ENCODE data around the gene FBLN1. TPM values are rescaled to one million over a fixed set of nuclear protein-coding genes. Genes with fewer than 3 reads are reported as not detected.
"Not testable (repeated sequence)": the region's sequence is repeated elsewhere in the genome, so short reads cannot be mapped to it uniquely, and the experiment has no call there.

FBLN1 gene
- total and polyA plus RNA-seq, 9 donors = 93.4 to 235 (median 155) TPM

DNA sequence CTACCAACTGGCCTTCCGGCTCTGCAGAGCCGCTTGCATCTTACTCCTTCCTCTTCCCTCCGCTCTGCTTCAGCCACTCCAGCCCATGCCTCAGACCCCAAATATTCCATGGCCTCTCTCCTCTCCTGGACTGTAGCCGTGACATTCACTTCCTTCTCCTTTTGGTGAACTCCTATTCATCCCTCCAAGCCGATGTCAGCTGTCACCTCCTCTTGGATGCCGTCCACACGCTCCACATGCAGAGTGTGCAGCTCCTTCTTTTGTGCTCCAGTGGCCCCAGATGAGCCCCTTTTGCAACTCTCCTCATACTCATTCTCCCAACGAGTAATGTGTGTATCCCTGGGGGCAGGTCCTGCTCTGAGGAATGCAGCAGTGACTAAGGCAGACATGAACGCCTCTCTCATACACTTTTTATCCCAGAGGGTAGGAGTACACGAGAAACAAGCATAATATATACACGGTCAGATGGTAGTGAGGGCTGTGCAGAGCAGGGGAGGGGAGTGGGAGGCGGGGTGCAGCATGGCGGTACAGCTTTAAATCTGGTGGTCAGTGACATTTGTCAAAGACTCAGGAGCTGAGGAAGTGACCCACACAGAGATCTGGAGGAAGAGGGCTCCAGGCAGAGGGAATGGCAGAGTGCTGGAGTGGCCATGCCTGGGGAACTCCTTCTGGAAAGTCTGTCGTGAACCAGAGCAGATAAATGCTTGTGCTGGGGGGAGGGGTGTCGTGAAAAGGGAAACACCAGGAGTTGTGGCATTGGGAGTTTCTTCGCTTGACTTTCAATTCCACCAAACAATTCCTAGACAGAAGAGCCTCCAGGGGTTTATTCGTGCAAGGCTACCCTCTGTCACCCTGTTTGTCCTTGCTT, 85.2 kb downstream of the FBLN1 start:
- 75% methylated on average over 10 of the region's 17 CpGs for WGBS (ENCODE audit: insufficient coverage)
- DNase-seq = no peak
- Histone ChIP-seq H3K4me3 (ENCODE audit: low read length) (no peak overlapping the region), H3K27me3 (ENCODE audit: control insufficient read depth, insufficient read depth, low read length) (no peaks in the 10 kb centered on the region), H3K27ac (ENCODE audit: low read length) (no peak overlapping the region), H3K36me3 (ENCODE audit: control insufficient read depth, insufficient read depth, low read length) (peaks cover 7% of the 10 kb centered on the region), H3K9me3 (replicated peaks; ENCODE audit: control insufficient read depth, low read depth, low read length) (no peaks in the 10 kb centered on the region), H3K4me1 (ENCODE audit: control insufficient read depth, insufficient read depth, low read length) (peaks cover 13% of the 10 kb centered on the region)

DNA sequence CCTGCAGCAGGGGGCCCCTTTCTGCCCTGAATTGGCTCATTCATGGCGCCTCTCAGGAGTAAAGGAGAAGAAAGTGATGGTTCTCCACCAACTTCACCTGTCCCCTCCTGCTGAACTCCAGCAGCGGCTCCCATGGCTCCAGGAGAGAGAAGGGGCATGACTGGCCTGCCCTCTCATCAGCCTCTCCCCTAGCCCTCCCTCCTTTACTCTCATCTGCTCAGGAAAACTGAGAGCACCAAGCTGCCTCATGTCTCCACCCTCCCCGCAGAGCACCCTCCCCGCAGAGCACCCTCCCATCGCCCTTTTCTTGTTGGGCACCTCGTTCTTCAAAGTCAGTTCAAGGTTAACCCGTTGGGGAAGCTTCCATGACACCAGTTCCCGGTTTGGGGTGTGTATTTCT, 86.9 kb downstream of the FBLN1 start:
- no peak for DNase-seq
- no peaks in the 10 kb centered on the region for H3K27me3 ChIP-seq (ENCODE audit: control insufficient read depth, insufficient read depth, low read length)
- H3K36me3 ChIP-seq (ENCODE audit: control insufficient read depth, insufficient read depth, low read length) = peaks cover 13% of the 10 kb centered on the region
- no peak overlapping the region for H3K27ac ChIP-seq (ENCODE audit: low read length)
- H3K4me3 ChIP-seq (ENCODE audit: low read length) = no peak overlapping the region
- 80% methylated on average over 7 of the region's 8 CpGs for WGBS (ENCODE audit: insufficient coverage)
- H3K9me3 ChIP-seq (replicated peaks; ENCODE audit: control insufficient read depth, low read depth, low read length) = no peaks in the 10 kb centered on the region
- peaks cover 9% of the 10 kb centered on the region for H3K4me1 ChIP-seq (ENCODE audit: control insufficient read depth, insufficient read depth, low read length)

GRCh38 chr22:45590262-45590661, 87.6 kb downstream of the FBLN1 start:
- 83% methylated on average over 13 of the region's 13 CpGs for WGBS (ENCODE audit: insufficient coverage)
- peaks cover 7% of the 10 kb centered on the region for H3K4me1 ChIP-seq (ENCODE audit: control insufficient read depth, insufficient read depth, low read length)
- H3K9me3 ChIP-seq (replicated peaks; ENCODE audit: control insufficient read depth, low read depth, low read length) = no peaks in the 10 kb centered on the region
- H3K36me3 ChIP-seq (ENCODE audit: control insufficient read depth, insufficient read depth, low read length) = peaks cover 13% of the 10 kb centered on the region
- H3K27ac ChIP-seq (ENCODE audit: low read length) = no peak overlapping the region
- no peaks in the 10 kb centered on the region for H3K27me3 ChIP-seq (ENCODE audit: control insufficient read depth, insufficient read depth, low read length)
- H3K4me3 ChIP-seq (ENCODE audit: low read length) = no peak overlapping the region
- DNase-seq = no peak

GRCh38 chr22:45591633-45592213, 89.0 kb downstream of the FBLN1 start:
- not testable (repeated sequence) for H3K9me3 ChIP-seq (replicated peaks; ENCODE audit: control insufficient read depth, low read depth, low read length); H3K27ac ChIP-seq (ENCODE audit: low read length); H3K4me1 ChIP-seq (ENCODE audit: control insufficient read depth, insufficient read depth, low read length); H3K27me3 ChIP-seq (ENCODE audit: control insufficient read depth, insufficient read depth, low read length); H3K4me3 ChIP-seq (ENCODE audit: low read length); DNase-seq
- peaks cover 13% of the 10 kb centered on the region for H3K36me3 ChIP-seq (ENCODE audit: control insufficient read depth, insufficient read depth, low read length)
- 94% methylated on average over 6 of the region's 26 CpGs for WGBS (ENCODE audit: insufficient coverage)

- no peaks in the 10 kb centered on the region for H3K9me3 ChIP-seq (replicated peaks; ENCODE audit: control insufficient read depth, low read depth, low read length)
- 66% methylated on average over 5 of the region's 8 CpGs for WGBS (ENCODE audit: insufficient coverage)
- DNase-seq = no peak
- peaks cover 2% of the 10 kb centered on the region for H3K4me1 ChIP-seq (ENCODE audit: control insufficient read depth, insufficient read depth, low read length)
- H3K27ac ChIP-seq (ENCODE audit: low read length) = no peak overlapping the region
- no peak overlapping the region for H3K4me3 ChIP-seq (ENCODE audit: low read length)
- peaks cover 10% of the 10 kb centered on the region for H3K36me3 ChIP-seq (ENCODE audit: control insufficient read depth, insufficient read depth, low read length)
- H3K27me3 ChIP-seq (ENCODE audit: control insufficient read depth, insufficient read depth, low read length) = no peaks in the 10 kb centered on the region
Observed at GRCh38 chr22:45594123-45594941, 91.6 kb downstream of the FBLN1 start.

- no peak overlapping the region for H3K27ac ChIP-seq (ENCODE audit: low read length)
- 75% methylated on average over 20 of the region's 20 CpGs for WGBS (ENCODE audit: insufficient coverage)
- H3K9me3 ChIP-seq (replicated peaks; ENCODE audit: control insufficient read depth, low read depth, low read length) = no peaks in the 10 kb centered on the region
- no peaks in the 10 kb centered on the region for H3K27me3 ChIP-seq (ENCODE audit: control insufficient read depth, insufficient read depth, low read length)
- peaks cover 2% of the 10 kb centered on the region for H3K4me1 ChIP-seq (ENCODE audit: control insufficient read depth, insufficient read depth, low read length)
- no peak overlapping the region for H3K4me3 ChIP-seq (ENCODE audit: low read length)
- H3K36me3 ChIP-seq (ENCODE audit: control insufficient read depth, insufficient read depth, low read length) = peaks cover 19% of the 10 kb centered on the region
- DNase-seq = no peak
Observed at GRCh38 chr22:45597460-45598192, 94.9 kb downstream of the FBLN1 start.

DNA sequence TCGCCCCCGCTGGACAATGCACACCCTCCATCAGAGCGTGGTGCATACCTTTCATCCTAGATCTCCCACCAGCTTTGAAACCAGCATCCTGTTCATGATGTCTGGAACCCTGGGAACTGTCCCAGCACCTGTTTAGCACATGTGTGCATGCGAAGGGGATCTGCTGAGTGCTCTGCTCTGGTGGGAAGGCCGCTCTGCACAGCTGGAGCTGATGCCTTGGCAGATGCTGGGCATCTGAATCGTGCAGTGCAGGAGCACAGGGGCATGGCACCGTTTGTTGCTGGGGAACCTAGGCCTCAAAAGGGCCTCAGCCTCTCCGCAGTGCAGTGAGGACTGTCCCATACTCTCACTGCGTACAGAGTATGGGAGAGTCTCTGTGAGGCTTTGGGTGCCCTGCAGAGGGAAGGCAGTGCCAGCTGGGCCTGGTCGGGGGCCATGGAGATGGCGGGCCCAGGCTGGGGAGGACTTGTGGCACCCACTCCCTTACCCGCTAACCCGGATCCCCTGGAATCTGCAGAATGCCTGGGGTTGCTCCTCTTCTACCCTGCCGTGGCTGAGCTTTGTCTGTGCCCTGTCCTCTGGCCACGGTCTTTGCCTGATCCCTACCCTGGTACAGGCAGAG, 96.0 kb downstream of the FBLN1 start:
- Histone ChIP-seq H3K27me3 (ENCODE audit: control insufficient read depth, insufficient read depth, low read length) (no peaks in the 10 kb centered on the region), H3K36me3 (ENCODE audit: control insufficient read depth, insufficient read depth, low read length) (peaks cover 12% of the 10 kb centered on the region), H3K9me3 (replicated peaks; ENCODE audit: control insufficient read depth, low read depth, low read length) (no peaks in the 10 kb centered on the region), H3K4me3 (ENCODE audit: low read length) (no peak overlapping the region), H3K27ac (ENCODE audit: low read length) (no peak overlapping the region), H3K4me1 (ENCODE audit: control insufficient read depth, insufficient read depth, low read length) (peaks cover 2% of the 10 kb centered on the region)
- 68% methylated on average over 14 of the region's 15 CpGs for WGBS (ENCODE audit: insufficient coverage)
- DNase-seq = no peak

- DNase-seq = no peak
- Histone ChIP-seq H3K9me3 (replicated peaks; ENCODE audit: control insufficient read depth, low read depth, low read length) (no peaks in the 10 kb centered on the region), H3K27ac (ENCODE audit: low read length) (no peak overlapping the region), H3K4me1 (ENCODE audit: control insufficient read depth, insufficient read depth, low read length) (peaks cover 2% of the 10 kb centered on the region), H3K27me3 (ENCODE audit: control insufficient read depth, insufficient read depth, low read length) (no peaks in the 10 kb centered on the region), H3K4me3 (ENCODE audit: low read length) (no peak overlapping the region), H3K36me3 (ENCODE audit: control insufficient read depth, insufficient read depth, low read length) (peaks cover 11% of the 10 kb centered on the region)
- WGBS (ENCODE audit: insufficient coverage) = 91% methylated on average over 19 of the region's 22 CpGs
Observed at GRCh38 chr22:45599836-45600577, 97.3 kb downstream of the FBLN1 start.
